HG03045 (cell line): ENCODE results near the gene GZMH.
"Not testable (repeated sequence)": the region's sequence is repeated elsewhere in the genome, so short reads cannot be mapped to it uniquely, and the experiment has no call there.

Experiments used
- ATAC-seq: cut with Tn5 transposase; IDR thresholded peaks from one replicate; pipeline ENCODE4 v1.9.1; 2021; ENCODE audit warnings: mild to moderate bottlenecking, moderate library complexity; ENCODE audit not compliant: unreplicated experiment

The GZMH gene

GRCh38 chr14:24595073-24595808 is 14.2 kb downstream of the GZMH start:
- no peak for ATAC-seq

- ATAC-seq: not testable (repeated sequence)
Observed at GRCh38 chr14:24591004-24591403, 18.5 kb downstream of the GZMH start.

DNA sequence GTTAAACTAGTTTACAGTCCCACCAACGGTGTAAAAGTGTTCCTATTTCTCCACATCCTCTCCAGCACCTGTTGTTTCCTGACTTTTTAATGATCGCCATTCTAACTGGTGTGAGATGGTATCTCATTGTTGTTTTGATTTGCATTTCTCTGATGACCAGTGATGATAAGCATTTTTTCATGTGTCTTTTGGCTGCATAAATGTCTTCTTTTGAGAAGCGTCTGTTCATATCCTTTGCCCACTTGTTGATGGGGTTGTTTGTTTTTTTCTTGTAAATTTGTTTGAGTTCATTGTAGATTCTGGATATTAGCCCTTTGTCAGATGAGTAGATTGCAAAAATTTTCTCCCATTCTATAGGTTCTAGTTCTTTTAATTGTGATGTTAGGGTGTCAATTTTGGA is 25.1 kb downstream of the GZMH start:
- ATAC-seq: not testable (repeated sequence)

GRCh38 chr14:24578558-24578957 is 30.9 kb downstream of the GZMH start:
- ATAC-seq: no peak

DNA sequence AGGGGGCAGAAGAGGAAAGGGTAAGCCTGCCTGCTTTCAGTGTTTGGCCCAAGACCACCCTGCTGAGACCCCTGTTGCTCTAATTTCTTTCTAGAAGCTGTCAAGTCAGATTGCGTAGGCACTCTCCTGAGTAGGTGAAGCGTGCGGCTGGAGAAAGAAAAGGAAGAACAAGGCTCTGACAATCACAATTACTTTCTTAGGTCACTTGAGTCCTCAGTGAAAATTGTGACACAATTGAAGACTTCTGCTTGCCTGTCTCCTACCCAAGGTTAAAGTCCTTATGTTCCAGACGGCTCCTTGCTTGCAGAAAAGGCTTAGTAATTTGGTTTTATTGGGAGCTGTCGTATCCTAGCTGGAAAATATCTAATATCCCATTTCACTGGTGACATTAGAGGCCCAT is 32.7 kb downstream of the GZMH start:
- no peak for ATAC-seq

GRCh38 chr14:24576182-24576581 is 33.3 kb downstream of the GZMH start, which contains the start of gene CTSG:
CTSG (minus strand) TSS chr14:24576250; CDS start chr14:24576223, 27 bp downstream.
- no peak for ATAC-seq

DNA sequence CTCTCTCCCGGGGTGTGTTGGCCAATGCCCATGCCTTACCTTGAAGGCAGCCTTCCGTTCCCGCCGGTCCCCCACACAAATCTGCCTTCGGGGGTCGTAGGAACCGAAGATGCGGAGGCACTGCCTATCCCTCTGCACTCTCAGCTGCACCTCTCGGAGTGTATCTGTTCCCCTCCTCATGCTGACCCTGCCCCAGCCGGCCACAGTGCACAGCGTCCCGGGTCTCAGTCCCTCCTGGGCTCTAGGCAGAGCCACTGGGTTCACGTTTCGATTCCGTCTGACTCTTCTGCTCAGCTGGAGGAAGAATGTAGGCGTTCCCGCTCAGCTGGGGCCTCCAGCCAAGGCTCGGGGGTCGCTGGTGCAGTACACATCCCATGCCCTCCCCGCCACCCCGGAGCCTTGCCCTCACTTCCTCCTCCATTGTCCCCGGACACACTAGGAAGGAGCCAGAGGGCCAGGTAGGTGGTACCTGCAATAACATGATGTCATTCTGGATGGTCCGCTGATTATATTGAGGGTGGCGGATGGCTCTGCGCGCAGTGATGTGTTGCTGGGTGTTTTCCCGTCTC is 35.2 kb downstream of the GZMH start:
- no peak for ATAC-seq

GRCh38 chr14:24566318-24566717 is 43.2 kb downstream of the GZMH start:
- ATAC-seq: no peak

DNA sequence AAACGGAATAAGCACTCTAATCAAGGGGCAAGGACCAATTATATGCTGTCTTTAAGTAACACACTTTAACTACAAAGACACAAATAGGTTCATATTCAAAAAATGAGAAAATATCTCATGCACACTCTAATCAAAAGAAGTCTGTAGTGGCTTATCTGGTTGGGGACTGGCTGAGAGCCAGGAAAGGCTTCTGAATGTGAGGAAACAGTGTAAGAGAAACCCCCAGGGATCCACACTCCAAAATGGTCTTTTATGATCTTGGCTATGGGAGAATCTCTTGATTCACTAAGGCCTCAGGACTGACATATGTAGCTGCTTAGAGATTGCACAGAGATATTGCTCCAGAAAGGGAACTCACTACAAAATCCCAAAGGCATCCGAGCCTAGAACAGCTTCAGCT is 43.7 kb downstream of the GZMH start:
- ATAC-seq: no peak

- ATAC-seq: no peak
Observed at GRCh38 chr14:24563505-24563904, 46.0 kb downstream of the GZMH start.

- no peak for ATAC-seq
Observed at GRCh38 chr14:24556756-24557155, 52.7 kb downstream of the GZMH start.
